GM12878 (cell line): ENCODE results near the gene HEBP2. TPM values are rescaled to one million over a fixed set of nuclear protein-coding genes. Genes with fewer than 3 reads are reported as not detected.

Source experiments
- BCL11A ChIP-seq: IDR thresholded peaks from 2 replicates; pipeline ENCODE4 v1.6.1; 2011; ENCODE audit warnings: low read depth, low read length
- BCL3 ChIP-seq: IDR thresholded peaks from 2 replicates; pipeline ENCODE4 v1.6.1; 2011; ENCODE audit warnings: borderline replicate concordance, low read depth, mild to moderate bottlenecking, moderate library complexity, low read length; ENCODE audit not compliant: insufficient read depth, poor library complexity, severe bottlenecking
- CHD1 ChIP-seq: IDR thresholded peaks from 2 replicates; pipeline ENCODE4 v1.6.1; 2012; ENCODE audit warnings: low read depth, low read length, improper control_type of control experiment
- CHD2 ChIP-seq: IDR thresholded peaks from 2 replicates; pipeline ENCODE4 v1.6.1; 2011; ENCODE audit warnings: low read depth, low read length, improper control_type of control experiment, borderline replicate concordance
- EP300 ChIP-seq, 2 experiments: fragments of 150-350 bp in 1 of 2; IDR thresholded peaks; 2 replicates each; pipeline ENCODE4 v1.6.1; 2011 to 2012; ENCODE audit warnings: low read depth in 2 of 2, low read length in 2 of 2, borderline replicate concordance in 1 of 2, improper control_type of control experiment in 1 of 2, inconsistent platforms in 1 of 2; ENCODE audit not compliant: control insufficient read depth in 1 of 2
- FOXK2 ChIP-seq: fragments of 450-650 bp; IDR thresholded peaks from 2 replicates; pipeline ENCODE4 v1.6.1; 2017; ENCODE audit warnings: mild to moderate bottlenecking, moderate library complexity
- IKZF2 ChIP-seq, 2 experiments: fragments of 450-650 bp; IDR thresholded peaks; 2 replicates each; pipeline ENCODE4 v1.6.1; 2017; ENCODE audit warnings: mild to moderate bottlenecking in 2 of 2, moderate library complexity in 2 of 2
- JUNB ChIP-seq: IDR thresholded peaks from 2 replicates; pipeline ENCODE4 v1.6.1; 2016; ENCODE audit warnings: antibody characterized with exemption, mild to moderate bottlenecking
- JUND ChIP-seq: IDR thresholded peaks from 2 replicates; pipeline ENCODE4 v1.6.1; 2012; ENCODE audit warnings: low read depth, mild to moderate bottlenecking, low read length, improper control_type of control experiment, moderate library complexity
- MEF2B ChIP-seq: fragments of 450-650 bp; IDR thresholded peaks from 2 replicates; pipeline ENCODE4 v1.6.1; 2018; ENCODE audit warnings: mild to moderate bottlenecking, moderate library complexity; ENCODE audit not compliant: partially characterized antibody, poor library complexity, severe bottlenecking
- NFIC ChIP-seq: IDR thresholded peaks from 2 replicates; pipeline ENCODE4 v1.6.1; 2012; ENCODE audit warnings: low read depth, mild to moderate bottlenecking, inconsistent platforms, low read length, moderate library complexity
- NFYB ChIP-seq: IDR thresholded peaks from 2 replicates; pipeline ENCODE4 v1.6.1; 2011; ENCODE audit warnings: low read depth, mild to moderate bottlenecking, low read length, improper control_type of control experiment, moderate library complexity; ENCODE audit not compliant: insufficient read depth
- NR2F1 ChIP-seq: fragments of 450-650 bp; conservative IDR thresholded peaks from 2 replicates; pipeline ENCODE4 v1.6.1; 2017; ENCODE audit warnings: mild to moderate bottlenecking
- RUNX3 ChIP-seq: IDR thresholded peaks from 2 replicates; pipeline ENCODE4 v1.6.1; 2012; ENCODE audit warnings: low read length, inconsistent platforms
- ZBTB33 ChIP-seq: fragments of 450-650 bp; IDR thresholded peaks from 2 replicates; pipeline ENCODE4 v1.6.1; 2017; ENCODE audit warnings: mild to moderate bottlenecking
- ZNF384 ChIP-seq: IDR thresholded peaks from 2 replicates; pipeline ENCODE4 v1.6.1; 2012; ENCODE audit warnings: low read depth, mild to moderate bottlenecking, low read length, improper control_type of control experiment, borderline replicate concordance
- ZNF622 ChIP-seq: fragments of 450-650 bp; IDR thresholded peaks from 2 replicates; pipeline ENCODE4 v1.6.1; 2017; ENCODE audit warnings: mild to moderate bottlenecking, inconsistent platforms
- ZZZ3 ChIP-seq: IDR thresholded peaks from 2 replicates; pipeline ENCODE4 v1.6.1; 2011; ENCODE audit warnings: low read depth; ENCODE audit not compliant: control insufficient read depth, insufficient read length
- polyA plus RNA-seq, 11 experiments: library from polyadenylated mRNA; depleted of rRNA in 4 of 11; unstranded in 6 of 11; stranded (reverse) in 5 of 11; fragments of >200 nt; fragmentation: Nextera tagmentation in 4 of 11; fragmentation: Illumina TruSeq in 1 of 11; extraction: Ambion mirVana in 4 of 11; extraction: Trizol in 1 of 11; gene quantifications; 1 replicate in 1 of 11; 2 replicates in 10 of 11; pipeline versions ENCODE4 v1.2.1 to v1.2.3, GENCODE V29; 2011 to 2016; ENCODE audit warnings: inconsistent platforms in 2 of 11, missing spikeins in 2 of 11, low read depth in 1 of 11
- total RNA-seq, 4 experiments: library from RNA; depleted of rRNA in 3 of 4; stranded (reverse); fragments of >200 nt in 3 of 4; fragmentation: Illumina TruSeq in 1 of 4; extraction: Trizol in 1 of 4; gene quantifications; 2 replicates each; pipeline versions ENCODE4 v1.2.1 to v1.2.3, GENCODE V29; 2013 to 2021
- TF ChIP-seq, protein P1 (sequence below): IDR thresholded peaks from 2 replicates; pipeline ENCODE4 v1.6.1; 2012; ENCODE audit warnings: low read depth, low read length, improper control_type of control experiment
- TF ChIP-seq, protein P2 (sequence below): IDR thresholded peaks from 2 replicates; pipeline ENCODE4 v1.6.1; 2011; ENCODE audit warnings: mild to moderate bottlenecking, low read depth, low read length, moderate library complexity; ENCODE audit not compliant: insufficient replicate concordance
- TF ChIP-seq, protein P3 (sequence below): IDR thresholded peaks from 2 replicates; pipeline ENCODE4 v1.6.1; 2012; ENCODE audit warnings: low read depth, low read length, improper control_type of control experiment

HEBP2 gene
- total and polyA plus RNA-seq, 10 of the 15 experiments (the other 5 are each of a cell fraction or from before 2014, with no cell fraction given), result 3.8 to 41.8 (median 16.9) TPM

- TF ChIP-seq JUND (no peak), CHD2 (no peak), MEF2B (no peak), NFIC (peak; percentile 78; the same call in 1 of the 2 replicates), JUNB (peak; percentile 94), CHD1 (no peak), ZNF622 (no peak), NR2F1 (no peak), ZZZ3 (no peak), IKZF2 (IDR thresholded peaks at IDR 0.05) (peak; percentile 57 to 58; a peak in 3 of 4 replicates), FOXK2 (no peak), ZBTB33 (no peak), NFYB (no peak), EP300 (IDR thresholded peaks at IDR 0.05; ENCODE audit: borderline replicate concordance in 1 of 2, control insufficient read depth in 1 of 2, low read depth in 2 of 2, low read length in 2 of 2) (peak in 1 of 2 experiments; percentile 37; a peak in 1 of 4 replicates), ZNF384 (no peak), BCL3 (no peak), BCL11A (peak; percentile 61; the same call in 1 of the 2 replicates), RUNX3 (peak; percentile 90)
- TF ChIP-seq, protein P1, sequence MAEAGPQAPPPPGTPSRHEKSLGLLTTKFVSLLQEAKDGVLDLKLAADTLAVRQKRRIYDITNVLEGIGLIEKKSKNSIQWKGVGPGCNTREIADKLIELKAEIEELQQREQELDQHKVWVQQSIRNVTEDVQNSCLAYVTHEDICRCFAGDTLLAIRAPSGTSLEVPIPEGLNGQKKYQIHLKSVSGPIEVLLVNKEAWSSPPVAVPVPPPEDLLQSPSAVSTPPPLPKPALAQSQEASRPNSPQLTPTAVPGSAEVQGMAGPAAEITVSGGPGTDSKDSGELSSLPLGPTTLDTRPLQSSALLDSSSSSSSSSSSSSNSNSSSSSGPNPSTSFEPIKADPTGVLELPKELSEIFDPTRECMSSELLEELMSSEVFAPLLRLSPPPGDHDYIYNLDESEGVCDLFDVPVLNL, result no peak
- TF ChIP-seq, protein P2, sequence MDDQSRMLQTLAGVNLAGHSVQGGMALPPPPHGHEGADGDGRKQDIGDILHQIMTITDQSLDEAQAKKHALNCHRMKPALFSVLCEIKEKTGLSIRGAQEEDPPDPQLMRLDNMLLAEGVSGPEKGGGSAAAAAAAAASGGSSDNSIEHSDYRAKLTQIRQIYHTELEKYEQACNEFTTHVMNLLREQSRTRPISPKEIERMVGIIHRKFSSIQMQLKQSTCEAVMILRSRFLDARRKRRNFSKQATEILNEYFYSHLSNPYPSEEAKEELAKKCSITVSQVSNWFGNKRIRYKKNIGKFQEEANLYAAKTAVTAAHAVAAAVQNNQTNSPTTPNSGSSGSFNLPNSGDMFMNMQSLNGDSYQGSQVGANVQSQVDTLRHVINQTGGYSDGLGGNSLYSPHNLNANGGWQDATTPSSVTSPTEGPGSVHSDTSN, result no peak
- TF ChIP-seq, protein P3, sequence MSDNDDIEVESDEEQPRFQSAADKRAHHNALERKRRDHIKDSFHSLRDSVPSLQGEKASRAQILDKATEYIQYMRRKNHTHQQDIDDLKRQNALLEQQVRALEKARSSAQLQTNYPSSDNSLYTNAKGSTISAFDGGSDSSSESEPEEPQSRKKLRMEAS, result no peak
Measured at GRCh38 chr6:138410972-138411880, 7.2 kb downstream of the HEBP2 start (continued).
